OCI-LY1 (cell line): ENCODE data around the gene PLCB4.

ENCODE experiments used
- H2AFZ ChIP-seq: fragments of 200-600 bp; sonication (generic), shearing (Covaris generic); 2 replicates; pipeline ENCODE4 v1.6.0; 2014; ENCODE audit warnings: antibody characterized with exemption, mild to moderate bottlenecking, low read length
- H3F3A ChIP-seq: fragments of 200-600 bp; sonication (generic), shearing (Covaris generic); 2 replicates; pipeline ENCODE4 v1.6.0; 2014; ENCODE audit warnings: mild to moderate bottlenecking, antibody characterized with exemption, low read length, moderate library complexity; ENCODE audit not compliant: insufficient read depth
- H3K27ac ChIP-seq: fragments of 200-600 bp; sonication (generic); 2 replicates; pipeline ENCODE4 v1.5.1; 2014; ENCODE audit warnings: low read length, mixed run types, mild to moderate bottlenecking, low read depth; ENCODE audit not compliant: poor library complexity, severe bottlenecking
- H3K27me3 ChIP-seq: fragments of 200-600 bp; sonication (generic); 2 replicates; pipeline ENCODE4 v1.6.0; 2014; ENCODE audit warnings: antibody characterized with exemption, mild to moderate bottlenecking, low read length, moderate library complexity; ENCODE audit not compliant: insufficient read depth
- H3K36me3 ChIP-seq: fragments of 200-600 bp; sonication (generic); 2 replicates; pipeline ENCODE4 v1.6.1; 2014; ENCODE audit warnings: mild to moderate bottlenecking, antibody characterized with exemption, low read length, moderate library complexity, mixed read lengths; ENCODE audit not compliant: insufficient read depth
- H3K4me1 ChIP-seq: fragments of 200-600 bp; sonication (generic); 2 replicates; pipeline ENCODE4 v1.5.1; 2014; ENCODE audit warnings: mild to moderate bottlenecking, low read length, moderate library complexity; ENCODE audit not compliant: insufficient read depth, severe bottlenecking
- H3K4me2 ChIP-seq: fragments of 200-600 bp; sonication (generic), shearing (Covaris generic); 2 replicates; pipeline ENCODE4 v1.6.1; 2014; ENCODE audit warnings: low read length
- H3K4me3 ChIP-seq: fragments of 200-600 bp; sonication (generic); 2 replicates; pipeline ENCODE4 v1.5.1; 2014; ENCODE audit warnings: low read length, low read depth, mild to moderate bottlenecking, mixed read lengths; ENCODE audit not compliant: poor library complexity, severe bottlenecking
- H3K79me2 ChIP-seq: fragments of 200-600 bp; shearing (Covaris generic); 2 replicates; pipeline ENCODE4 v1.6.1; 2016; ENCODE audit warnings: mixed run types, low read length, mixed read lengths; ENCODE audit not compliant: insufficient read depth
- H3K9ac ChIP-seq: fragments of 200-600 bp; sonication (generic), shearing (Covaris generic); 2 replicates; pipeline ENCODE4 v1.6.1; 2014; ENCODE audit warnings: mild to moderate bottlenecking, low read length, mixed read lengths
- H3K9me2 ChIP-seq: fragments of 200-600 bp; sonication (generic), shearing (Covaris generic); 2 replicates; pipeline ENCODE4 v1.6.1; 2014; ENCODE audit warnings: low read depth, mild to moderate bottlenecking, low read length, mixed read lengths
- H3K9me3 ChIP-seq: fragments of 200-600 bp; shearing (Covaris generic); 2 replicates; pipeline ENCODE4 v1.6.1; 2014; ENCODE audit warnings: low read length, mixed read lengths
- H4K20me1 ChIP-seq: fragments of 200-600 bp; sonication (generic), shearing (Covaris generic); 2 replicates; pipeline ENCODE4 v1.6.0; 2016; ENCODE audit warnings: mild to moderate bottlenecking, low read length; ENCODE audit not compliant: insufficient read depth
- EZH2 ChIP-seq: fragments of 200-600 bp; sonication (generic), shearing (Covaris generic); IDR thresholded peaks from 2 replicates; pipeline ENCODE4 v1.8.0; 2017; ENCODE audit warnings: borderline replicate concordance, mixed run types, mild to moderate bottlenecking, antibody characterized with exemption, low read length, moderate library complexity, mixed read lengths
- TF ChIP-seq, protein P1 (sequence below): fragments of 200-600 bp; sonication (generic), shearing (Covaris generic); IDR thresholded peaks from 2 replicates; pipeline ENCODE4 v1.5.1; 2017; ENCODE audit warnings: mild to moderate bottlenecking, antibody characterized with exemption, low read length, moderate library complexity, mixed read lengths

PLCB4 gene

DNA sequence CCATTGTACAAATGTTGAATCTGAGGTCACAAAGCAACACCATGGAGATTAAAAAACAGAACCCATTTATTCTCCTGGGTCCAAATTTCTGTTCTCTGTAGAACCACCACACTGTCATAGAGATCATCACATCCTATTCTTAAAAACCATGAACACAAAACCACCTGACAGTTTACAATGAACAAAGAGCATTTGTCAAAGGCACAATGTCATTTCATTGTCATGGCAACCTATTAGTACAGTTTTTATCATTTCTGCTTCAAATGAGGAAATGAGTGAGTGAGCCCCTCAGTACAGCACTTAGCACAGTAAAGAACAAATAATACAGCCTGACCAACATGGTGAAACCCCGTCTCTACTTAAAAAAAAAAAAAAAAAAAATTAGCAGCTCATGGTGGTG is 422.4 kb downstream of the PLCB4 start:
- Histone ChIP-seq H3K9me3 (no peaks in the 10 kb centered on the region), H3K4me1 (no peaks in the 10 kb centered on the region), H3K36me3 (no peaks in the 10 kb centered on the region), H3K79me2 (no peaks in the 10 kb centered on the region), H3K9me2 (no peaks in the 10 kb centered on the region), H3K4me2 (no peak overlapping the region), H3K27me3 (no peaks in the 10 kb centered on the region), H3K4me3 (no peak overlapping the region), H2AFZ (no peak overlapping the region), H3K27ac (no peak overlapping the region), H3F3A (no peaks in the 10 kb centered on the region), H3K9ac (no peak overlapping the region), H4K20me1 (no peaks in the 10 kb centered on the region)
- TF ChIP-seq EZH2: no peak
- TF ChIP-seq, protein P1, sequence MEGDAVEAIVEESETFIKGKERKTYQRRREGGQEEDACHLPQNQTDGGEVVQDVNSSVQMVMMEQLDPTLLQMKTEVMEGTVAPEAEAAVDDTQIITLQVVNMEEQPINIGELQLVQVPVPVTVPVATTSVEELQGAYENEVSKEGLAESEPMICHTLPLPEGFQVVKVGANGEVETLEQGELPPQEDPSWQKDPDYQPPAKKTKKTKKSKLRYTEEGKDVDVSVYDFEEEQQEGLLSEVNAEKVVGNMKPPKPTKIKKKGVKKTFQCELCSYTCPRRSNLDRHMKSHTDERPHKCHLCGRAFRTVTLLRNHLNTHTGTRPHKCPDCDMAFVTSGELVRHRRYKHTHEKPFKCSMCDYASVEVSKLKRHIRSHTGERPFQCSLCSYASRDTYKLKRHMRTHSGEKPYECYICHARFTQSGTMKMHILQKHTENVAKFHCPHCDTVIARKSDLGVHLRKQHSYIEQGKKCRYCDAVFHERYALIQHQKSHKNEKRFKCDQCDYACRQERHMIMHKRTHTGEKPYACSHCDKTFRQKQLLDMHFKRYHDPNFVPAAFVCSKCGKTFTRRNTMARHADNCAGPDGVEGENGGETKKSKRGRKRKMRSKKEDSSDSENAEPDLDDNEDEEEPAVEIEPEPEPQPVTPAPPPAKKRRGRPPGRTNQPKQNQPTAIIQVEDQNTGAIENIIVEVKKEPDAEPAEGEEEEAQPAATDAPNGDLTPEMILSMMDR: no peak

DNA sequence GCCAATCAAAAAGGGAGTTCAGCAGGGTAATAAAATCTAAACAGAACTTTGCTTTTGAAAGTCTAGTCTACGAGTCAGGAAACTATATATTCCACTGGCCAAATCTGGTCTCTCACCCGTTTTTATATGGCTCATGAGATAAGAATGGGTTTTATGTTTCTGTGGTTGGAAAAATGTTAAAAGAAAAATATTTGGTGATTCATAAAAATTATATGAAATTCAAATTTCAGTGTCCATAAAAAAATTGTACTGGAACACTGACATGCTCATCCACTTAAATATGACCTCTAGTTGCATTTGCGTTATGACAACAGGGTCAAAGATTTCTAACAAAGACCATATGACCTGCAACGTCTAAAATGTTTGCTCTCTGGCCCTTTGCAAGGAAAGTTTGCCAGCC is 423.2 kb downstream of the PLCB4 start:
- Histone ChIP-seq H3K9me3 (no peaks in the 10 kb centered on the region), H3K27ac (no peak overlapping the region), H3K4me2 (no peak overlapping the region), H3K79me2 (no peaks in the 10 kb centered on the region), H3K4me1 (no peaks in the 10 kb centered on the region), H3F3A (no peaks in the 10 kb centered on the region), H3K4me3 (no peak overlapping the region), H3K36me3 (no peaks in the 10 kb centered on the region), H3K27me3 (no peaks in the 10 kb centered on the region), H3K9ac (no peak overlapping the region), H2AFZ (no peak overlapping the region), H3K9me2 (no peaks in the 10 kb centered on the region), H4K20me1 (no peaks in the 10 kb centered on the region)
- TF ChIP-seq EZH2: no peak
- TF ChIP-seq, protein P1: no peak

DNA sequence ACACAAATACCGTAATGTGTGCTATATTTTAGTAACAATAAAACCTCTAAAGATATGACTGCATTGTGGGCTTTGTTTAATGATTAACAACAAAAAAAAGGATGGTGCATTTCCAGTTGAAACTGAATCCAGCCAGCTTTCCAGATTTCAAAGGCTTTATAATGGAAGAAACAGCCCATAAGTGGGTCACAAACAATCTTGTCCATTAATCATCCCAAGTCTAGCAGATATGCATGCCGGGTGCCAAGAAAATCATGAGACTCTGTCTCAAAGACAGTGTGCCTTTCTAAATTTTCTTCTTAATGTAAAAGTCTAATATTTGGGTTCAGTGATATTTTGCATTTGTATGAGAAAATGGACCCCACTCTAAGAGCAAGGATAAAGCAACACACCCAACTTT is 424.9 kb downstream of the PLCB4 start:
- Histone ChIP-seq H3K9me3 (no peaks in the 10 kb centered on the region), H3K36me3 (no peaks in the 10 kb centered on the region), H3K9me2 (no peaks in the 10 kb centered on the region), H2AFZ (no peak overlapping the region), H3K27me3 (no peaks in the 10 kb centered on the region), H3K4me1 (no peaks in the 10 kb centered on the region), H3F3A (no peaks in the 10 kb centered on the region), H3K79me2 (no peaks in the 10 kb centered on the region), H4K20me1 (no peaks in the 10 kb centered on the region), H3K4me3 (no peak overlapping the region), H3K27ac (no peak overlapping the region), H3K4me2 (no peak overlapping the region), H3K9ac (no peak overlapping the region)
- no peak for TF ChIP-seq EZH2
- TF ChIP-seq, protein P1: no peak
